Endothelial cell (in vitro differentiated cells): ENCODE data around the gene SAMD9. TPM values are rescaled to one million over a fixed set of nuclear protein-coding genes. Genes with fewer than 3 reads are reported as not detected.
"Not testable (repeated sequence)": the region's sequence is repeated elsewhere in the genome, so short reads cannot be mapped to it uniquely, and the experiment has no call there.

ENCODE experiments used
- DNase-seq: peaks from one replicate; pipeline ENCODE4 v3.0.0; 2021; ENCODE audit warnings: low spot score
- H3K27ac Mint-ChIP-seq: one replicate; pipeline ENCODE4 v1.8.0; 2021; ENCODE audit warnings: mixed read lengths, inconsistent platforms; ENCODE audit not compliant: unreplicated experiment
- H3K27me3 Mint-ChIP-seq: one replicate; pipeline ENCODE4 v1.8.0; 2021; ENCODE audit warnings: mild to moderate bottlenecking, moderate library complexity, mixed read lengths, inconsistent platforms; ENCODE audit not compliant: unreplicated experiment
- H3K36me3 Mint-ChIP-seq: one replicate; pipeline ENCODE4 v1.8.0; 2021; ENCODE audit warnings: mild to moderate bottlenecking, low read depth, mixed read lengths, inconsistent platforms; ENCODE audit not compliant: unreplicated experiment
- H3K4me1 Mint-ChIP-seq: one replicate; pipeline ENCODE4 v1.8.0; 2021; ENCODE audit warnings: mild to moderate bottlenecking, mixed read lengths, inconsistent platforms; ENCODE audit not compliant: unreplicated experiment
- H3K4me3 Mint-ChIP-seq: one replicate; pipeline ENCODE4 v1.8.0; 2021; ENCODE audit warnings: mild to moderate bottlenecking, mixed read lengths, inconsistent platforms; ENCODE audit not compliant: unreplicated experiment
- H3K9me3 Mint-ChIP-seq: one replicate; pipeline ENCODE4 v1.8.0; 2021; ENCODE audit warnings: mixed read lengths, inconsistent platforms; ENCODE audit not compliant: unreplicated experiment
- total RNA-seq: library from RNA; stranded (reverse); fragmentation: NEBNext Ultra II Directional; extraction: Animal tissue kit (Norgen Biotek cat#: 25700); gene quantifications from one replicate; pipeline ENCODE4 v1.2.1, GENCODE V29; 2021; ENCODE audit not compliant: unreplicated experiment
- TF ChIP-seq, protein P1 (sequence below): fragments of 200-600 bp; sonication (generic); IDR thresholded peaks from one replicate; pipeline ENCODE4 v1.5.0; 2021; ENCODE audit warnings: antibody characterized with exemption; ENCODE audit not compliant: unreplicated experiment

Gene SAMD9
- total RNA-seq, 1 donor from 2014 or later: 0.56 TPM

DNA sequence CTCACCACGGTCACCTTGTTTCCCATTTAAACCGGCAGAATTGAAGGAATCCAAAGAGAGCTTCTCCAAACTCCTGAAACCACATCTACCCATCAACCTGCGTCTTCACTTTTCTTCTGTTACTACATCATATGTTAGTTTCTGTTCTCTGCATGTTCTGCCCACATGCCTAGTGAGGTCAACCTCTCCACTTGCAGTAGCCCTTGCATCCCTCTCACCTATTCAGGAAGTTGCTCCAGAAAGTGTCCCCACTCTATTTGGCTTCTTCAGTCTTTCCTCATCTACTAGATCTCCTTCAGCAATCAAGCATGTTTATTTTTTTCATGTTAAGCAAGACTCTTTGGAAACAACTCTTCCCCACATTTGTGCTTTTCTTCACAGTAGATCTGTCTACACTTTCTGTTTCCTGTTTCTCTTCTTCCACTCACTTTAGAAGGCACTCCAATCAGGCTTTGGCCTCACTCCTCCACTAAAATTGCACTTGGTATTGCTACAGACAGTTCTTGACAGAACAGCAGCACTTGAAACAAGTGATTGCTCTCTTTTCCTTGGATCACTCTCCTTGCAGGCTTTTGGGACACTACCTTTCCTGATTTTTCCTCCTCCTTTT is 22.9 kb upstream of the SAMD9 start:
- no peak for DNase-seq
- H3K27ac Mint-ChIP-seq: no peak overlapping the region
- H3K9me3 Mint-ChIP-seq: no peaks in the 10 kb centered on the region
- no peak overlapping the region for H3K4me3 Mint-ChIP-seq
- no peaks in the 10 kb centered on the region for H3K36me3 Mint-ChIP-seq
- H3K27me3 Mint-ChIP-seq: no peaks in the 10 kb centered on the region
- peaks cover under 1% of the 10 kb centered on the region for H3K4me1 Mint-ChIP-seq
- TF ChIP-seq, protein P1, sequence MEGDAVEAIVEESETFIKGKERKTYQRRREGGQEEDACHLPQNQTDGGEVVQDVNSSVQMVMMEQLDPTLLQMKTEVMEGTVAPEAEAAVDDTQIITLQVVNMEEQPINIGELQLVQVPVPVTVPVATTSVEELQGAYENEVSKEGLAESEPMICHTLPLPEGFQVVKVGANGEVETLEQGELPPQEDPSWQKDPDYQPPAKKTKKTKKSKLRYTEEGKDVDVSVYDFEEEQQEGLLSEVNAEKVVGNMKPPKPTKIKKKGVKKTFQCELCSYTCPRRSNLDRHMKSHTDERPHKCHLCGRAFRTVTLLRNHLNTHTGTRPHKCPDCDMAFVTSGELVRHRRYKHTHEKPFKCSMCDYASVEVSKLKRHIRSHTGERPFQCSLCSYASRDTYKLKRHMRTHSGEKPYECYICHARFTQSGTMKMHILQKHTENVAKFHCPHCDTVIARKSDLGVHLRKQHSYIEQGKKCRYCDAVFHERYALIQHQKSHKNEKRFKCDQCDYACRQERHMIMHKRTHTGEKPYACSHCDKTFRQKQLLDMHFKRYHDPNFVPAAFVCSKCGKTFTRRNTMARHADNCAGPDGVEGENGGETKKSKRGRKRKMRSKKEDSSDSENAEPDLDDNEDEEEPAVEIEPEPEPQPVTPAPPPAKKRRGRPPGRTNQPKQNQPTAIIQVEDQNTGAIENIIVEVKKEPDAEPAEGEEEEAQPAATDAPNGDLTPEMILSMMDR: no peak

DNA sequence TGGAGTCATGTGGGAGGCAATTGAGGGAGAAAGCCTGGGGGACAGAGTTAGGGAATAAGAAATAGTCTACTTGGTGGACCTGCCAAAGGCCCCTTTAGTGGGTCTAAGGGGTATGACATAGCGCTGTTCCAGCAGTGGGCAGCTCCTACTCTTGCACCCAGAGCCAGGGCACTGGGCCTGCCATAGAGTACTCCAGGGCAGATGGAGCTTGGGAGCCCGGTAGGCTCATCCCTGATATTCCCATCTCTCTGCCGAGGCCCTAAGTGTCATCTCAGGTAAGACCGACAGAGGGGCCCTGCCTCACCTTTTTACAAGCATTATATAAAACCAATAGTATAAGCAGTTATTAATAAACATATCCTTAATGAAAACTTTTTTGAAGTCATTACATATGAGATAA is 20.8 kb upstream of the SAMD9 start:
- H3K4me1 Mint-ChIP-seq: no peaks in the 10 kb centered on the region

DNA sequence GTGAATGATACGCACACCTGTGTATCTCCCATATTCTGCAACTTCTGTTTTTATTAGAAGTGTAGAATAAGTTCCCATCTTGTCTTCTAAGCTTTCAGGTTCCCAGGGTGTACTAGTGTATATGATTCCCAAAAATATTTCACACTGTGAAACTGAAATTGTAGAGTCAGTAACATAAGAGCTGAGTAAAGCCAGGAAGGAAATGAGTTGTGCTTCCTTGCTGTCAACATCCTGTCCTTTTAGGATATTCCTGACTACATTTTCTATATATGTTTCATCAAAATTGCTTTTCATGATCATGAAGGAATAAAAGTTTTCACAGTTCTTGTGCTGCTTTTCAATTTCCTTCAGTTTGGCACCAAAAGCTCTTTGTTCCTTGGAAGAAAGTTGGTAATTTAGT is 15.2 kb upstream of the SAMD9 start:
- H3K27ac Mint-ChIP-seq: no peak overlapping the region
- peaks cover 10% of the 10 kb centered on the region for H3K4me1 Mint-ChIP-seq
- DNase-seq: no peak
- TF ChIP-seq, protein P1: no peak
- H3K36me3 Mint-ChIP-seq: no peaks in the 10 kb centered on the region
- no peaks in the 10 kb centered on the region for H3K9me3 Mint-ChIP-seq
- H3K4me3 Mint-ChIP-seq: no peak overlapping the region
- H3K27me3 Mint-ChIP-seq: no peaks in the 10 kb centered on the region

More for the DNA sequence above, 20.8 kb upstream of the SAMD9 start:
- Mint-ChIP-seq H3K27me3 (no peaks in the 10 kb centered on the region), H3K4me3 (no peak overlapping the region), H3K9me3 (no peaks in the 10 kb centered on the region), H3K36me3 (no peaks in the 10 kb centered on the region), H3K27ac (no peak overlapping the region)
- no peak for DNase-seq
- TF ChIP-seq, protein P1: no peak

DNA sequence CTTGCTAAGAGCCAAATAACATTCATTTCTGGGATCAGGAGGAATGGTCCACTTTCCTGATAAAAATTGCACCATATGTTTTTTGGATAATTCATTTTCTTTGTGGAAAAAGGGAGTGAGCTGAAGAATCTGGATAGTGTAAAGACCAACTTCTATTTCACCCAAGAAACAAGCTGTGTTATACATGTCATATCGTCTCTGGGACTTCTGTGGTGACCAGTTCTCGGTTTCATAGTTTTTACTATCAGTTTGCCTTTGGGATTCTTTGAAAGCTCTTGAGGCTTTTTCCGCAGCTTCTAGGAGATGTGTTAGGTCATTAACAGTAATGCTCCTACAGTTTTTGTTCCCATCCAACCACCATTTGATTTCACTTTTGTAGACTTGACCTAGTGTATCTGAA is 14.4 kb upstream of the SAMD9 start:
- DNase-seq: no peak
- no peaks in the 10 kb centered on the region for H3K36me3 Mint-ChIP-seq
- H3K27me3 Mint-ChIP-seq: no peaks in the 10 kb centered on the region
- H3K27ac Mint-ChIP-seq: no peak overlapping the region
- no peak overlapping the region for H3K4me3 Mint-ChIP-seq
- H3K4me1 Mint-ChIP-seq: peaks cover 10% of the 10 kb centered on the region
- H3K9me3 Mint-ChIP-seq: no peaks in the 10 kb centered on the region
- TF ChIP-seq, protein P1: no peak

DNA sequence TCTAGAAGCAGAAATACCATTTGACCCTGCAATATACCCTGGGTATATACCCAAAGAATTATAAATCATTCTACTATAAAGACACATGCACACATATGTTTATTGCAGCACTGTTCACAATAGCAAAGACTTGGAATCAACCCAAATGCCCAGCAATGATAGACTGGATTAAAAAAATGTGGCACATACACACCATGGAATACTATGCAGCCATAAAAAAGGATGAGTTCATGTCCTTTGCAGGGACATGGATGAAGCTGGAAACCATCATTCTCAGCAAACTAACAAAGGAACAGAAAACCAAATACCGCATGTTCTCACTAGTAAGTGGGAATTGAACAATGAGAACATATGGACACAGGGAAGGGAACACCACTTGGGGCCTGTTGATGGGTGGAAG is 9.2 kb upstream of the SAMD9 start:
- not testable (repeated sequence) for H3K9me3 Mint-ChIP-seq, DNase-seq, H3K36me3 Mint-ChIP-seq, H3K4me1 Mint-ChIP-seq, H3K4me3 Mint-ChIP-seq, H3K27ac Mint-ChIP-seq, H3K27me3 Mint-ChIP-seq

DNA sequence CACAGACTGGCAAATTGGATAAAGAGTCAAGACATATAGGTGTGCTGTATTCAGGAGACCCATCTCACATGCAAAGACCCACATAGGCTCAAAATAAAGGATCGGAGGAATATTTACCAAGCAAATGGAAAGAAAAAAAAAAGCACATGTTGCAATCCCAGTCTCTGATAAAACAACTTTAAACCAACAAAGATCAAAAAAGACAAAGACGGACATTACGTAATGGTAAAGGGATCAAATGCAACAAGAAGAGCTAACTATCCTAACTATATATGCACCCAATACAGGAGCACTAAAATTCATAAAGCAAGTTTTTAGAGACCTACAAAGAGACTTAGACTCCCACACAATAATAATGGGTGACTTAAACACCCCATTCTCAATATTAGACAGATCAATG is 5.8 kb upstream of the SAMD9 start:
- H3K4me1 Mint-ChIP-seq, H3K36me3 Mint-ChIP-seq, H3K27ac Mint-ChIP-seq, DNase-seq, H3K27me3 Mint-ChIP-seq, H3K4me3 Mint-ChIP-seq, H3K9me3 Mint-ChIP-seq: not testable (repeated sequence)
